DOHH2 (cell line): ENCODE measurements around the gene TTLL8.
A peak's percentile ranks its signal among the peaks of the same experiment; 100 is the strongest.

ENCODE experiments used
- H3F3A ChIP-seq: fragments of 200-600 bp; sonication (generic), shearing (Covaris generic); 2 replicates; pipeline ENCODE4 v1.6.0; 2016; ENCODE audit warnings: antibody characterized with exemption, mild to moderate bottlenecking; ENCODE audit not compliant: control insufficient read depth, insufficient read depth
- H3K27ac ChIP-seq: fragments of 200-600 bp; sonication (generic); 2 replicates; pipeline ENCODE4 v1.5.1; 2014; ENCODE audit warnings: low read depth, mild to moderate bottlenecking, low read length, moderate library complexity
- H3K27me3 ChIP-seq: fragments of 200-600 bp; sonication (generic); 2 replicates; pipeline ENCODE4 v1.6.1; 2014; ENCODE audit warnings: mild to moderate bottlenecking, low read length, mixed read lengths; ENCODE audit not compliant: control insufficient read depth
- H3K36me3 ChIP-seq: fragments of 200-600 bp; sonication (generic); 2 replicates; pipeline ENCODE4 v1.6.1; 2014; ENCODE audit warnings: mild to moderate bottlenecking, low read length, moderate library complexity, mixed read lengths; ENCODE audit not compliant: control insufficient read depth
- H3K4me1 ChIP-seq: fragments of 200-600 bp; sonication (generic); 2 replicates; pipeline ENCODE4 v1.6.1; 2014; ENCODE audit warnings: mild to moderate bottlenecking, low read length, mixed read lengths; ENCODE audit not compliant: control insufficient read depth
- H3K4me2 ChIP-seq: fragments of 200-600 bp; sonication (generic); 2 replicates; pipeline ENCODE4 v1.6.0; 2014; ENCODE audit warnings: mild to moderate bottlenecking, low read length, moderate library complexity
- H3K4me3 ChIP-seq: fragments of 200-600 bp; sonication (generic); 2 replicates; pipeline ENCODE4 v1.5.1; 2014; ENCODE audit warnings: mild to moderate bottlenecking, low read length, mixed read lengths
- H3K79me2 ChIP-seq: fragments of 200-600 bp; sonication (generic); 2 replicates; pipeline ENCODE4 v1.6.1; 2014; ENCODE audit warnings: mild to moderate bottlenecking, low read length, mixed read lengths; ENCODE audit not compliant: control insufficient read depth
- H3K9me2 ChIP-seq: fragments of 200-600 bp; sonication (generic); replicated peaks from 2 replicates; pipeline ENCODE4 v1.6.1; 2014; ENCODE audit warnings: mild to moderate bottlenecking, low read length, mixed read lengths; ENCODE audit not compliant: control insufficient read depth
- H3K9me3 ChIP-seq: fragments of 200-600 bp; sonication (generic); 2 replicates; pipeline ENCODE4 v1.6.1; 2014; ENCODE audit warnings: antibody characterized with exemption, low read length, mixed read lengths; ENCODE audit not compliant: control insufficient read depth, insufficient read depth
- H4K20me1 ChIP-seq: fragments of 200-600 bp; sonication (generic); 2 replicates; pipeline ENCODE4 v1.6.0; 2014; ENCODE audit warnings: low read depth, mild to moderate bottlenecking, antibody characterized with exemption, low read length, moderate library complexity; ENCODE audit not compliant: control insufficient read depth, insufficient read depth
- EZH2phosphoT487 ChIP-seq: fragments of 200-600 bp; sonication (generic); IDR thresholded peaks from 2 replicates; pipeline ENCODE4 v1.6.1; 2017; ENCODE audit warnings: borderline replicate concordance, mild to moderate bottlenecking, antibody characterized with exemption, low read length, moderate library complexity, mixed read lengths
- TF ChIP-seq, protein P1 (sequence below): fragments of 200-600 bp; sonication (generic); IDR thresholded peaks from one replicate; pipeline ENCODE4 v1.5.1; 2014; ENCODE audit warnings: antibody characterized with exemption, mild to moderate bottlenecking, low read depth, low read length; ENCODE audit not compliant: poor library complexity, severe bottlenecking

The TTLL8 gene

DNA sequence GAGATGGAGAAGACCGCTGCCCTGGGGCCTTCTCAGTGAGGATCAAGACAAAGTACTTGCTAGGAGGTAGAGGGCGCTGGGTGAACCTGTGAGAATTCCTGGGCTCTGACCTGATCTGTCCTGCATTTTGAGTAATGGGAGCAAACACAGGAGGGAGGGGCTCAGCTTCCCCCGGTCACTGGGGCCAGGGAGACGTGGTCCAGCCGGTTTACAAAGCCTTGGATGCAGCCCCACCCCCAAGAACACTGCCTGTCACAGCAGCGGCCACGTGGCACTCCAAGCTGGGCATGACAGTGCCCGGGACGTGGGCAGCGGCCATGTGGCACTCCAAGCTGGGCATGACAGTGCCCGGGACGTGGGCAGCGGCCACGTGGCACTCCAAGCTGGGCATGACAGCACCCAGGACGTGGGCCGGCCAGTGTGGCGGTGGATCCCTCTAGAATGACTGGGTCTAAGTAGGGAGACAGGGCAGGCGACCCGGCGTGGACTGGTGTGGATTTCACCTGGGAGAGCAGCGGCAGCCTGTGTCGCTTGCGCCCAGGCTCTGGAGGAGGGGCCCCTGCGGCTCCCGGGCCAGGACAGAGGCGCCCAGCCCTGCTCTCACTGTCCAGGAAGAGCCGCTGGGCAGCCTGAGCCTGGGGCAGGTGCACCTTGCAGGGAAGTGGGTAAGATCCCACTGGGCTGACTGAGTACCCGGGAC is 2.5 kb upstream of the TTLL8 start:
- TF ChIP-seq EZH2phosphoT487 = no peak
- TF ChIP-seq, protein P1, sequence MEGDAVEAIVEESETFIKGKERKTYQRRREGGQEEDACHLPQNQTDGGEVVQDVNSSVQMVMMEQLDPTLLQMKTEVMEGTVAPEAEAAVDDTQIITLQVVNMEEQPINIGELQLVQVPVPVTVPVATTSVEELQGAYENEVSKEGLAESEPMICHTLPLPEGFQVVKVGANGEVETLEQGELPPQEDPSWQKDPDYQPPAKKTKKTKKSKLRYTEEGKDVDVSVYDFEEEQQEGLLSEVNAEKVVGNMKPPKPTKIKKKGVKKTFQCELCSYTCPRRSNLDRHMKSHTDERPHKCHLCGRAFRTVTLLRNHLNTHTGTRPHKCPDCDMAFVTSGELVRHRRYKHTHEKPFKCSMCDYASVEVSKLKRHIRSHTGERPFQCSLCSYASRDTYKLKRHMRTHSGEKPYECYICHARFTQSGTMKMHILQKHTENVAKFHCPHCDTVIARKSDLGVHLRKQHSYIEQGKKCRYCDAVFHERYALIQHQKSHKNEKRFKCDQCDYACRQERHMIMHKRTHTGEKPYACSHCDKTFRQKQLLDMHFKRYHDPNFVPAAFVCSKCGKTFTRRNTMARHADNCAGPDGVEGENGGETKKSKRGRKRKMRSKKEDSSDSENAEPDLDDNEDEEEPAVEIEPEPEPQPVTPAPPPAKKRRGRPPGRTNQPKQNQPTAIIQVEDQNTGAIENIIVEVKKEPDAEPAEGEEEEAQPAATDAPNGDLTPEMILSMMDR = no peak
- no peaks in the 10 kb centered on the region for H3K9me2 ChIP-seq
- no peaks in the 10 kb centered on the region for H3K9me3 ChIP-seq
- H3K4me1 ChIP-seq = peaks cover 46% of the 10 kb centered on the region
- H3K27ac ChIP-seq = no peak overlapping the region
- H3K27me3 ChIP-seq = no peaks in the 10 kb centered on the region
- no peak overlapping the region for H3K4me3 ChIP-seq
- H3F3A ChIP-seq = peaks cover 15% of the 10 kb centered on the region
- H4K20me1 ChIP-seq = no peaks in the 10 kb centered on the region
- H3K79me2 ChIP-seq = no peaks in the 10 kb centered on the region
- no peaks in the 10 kb centered on the region for H3K36me3 ChIP-seq
- no peak overlapping the region for H3K4me2 ChIP-seq

GRCh38 chr22:50059881-50060262 is 1.8 kb upstream of the TTLL8 start:
- peak overlapping the region; percentile 68 for H3K27ac ChIP-seq
- H3F3A ChIP-seq = peaks cover 15% of the 10 kb centered on the region
- peak overlapping the region; percentile 60 for H3K4me3 ChIP-seq
- no peaks in the 10 kb centered on the region for H3K27me3 ChIP-seq
- H3K79me2 ChIP-seq = no peaks in the 10 kb centered on the region
- no peaks in the 10 kb centered on the region for H4K20me1 ChIP-seq
- H3K4me1 ChIP-seq = peaks cover 53% of the 10 kb centered on the region
- H3K9me2 ChIP-seq = no peaks in the 10 kb centered on the region
- no peak for TF ChIP-seq EZH2phosphoT487
- TF ChIP-seq, protein P1 = no peak
- H3K9me3 ChIP-seq = no peaks in the 10 kb centered on the region
- no peaks in the 10 kb centered on the region for H3K36me3 ChIP-seq
- peak overlapping the region; percentile 78 for H3K4me2 ChIP-seq

DNA sequence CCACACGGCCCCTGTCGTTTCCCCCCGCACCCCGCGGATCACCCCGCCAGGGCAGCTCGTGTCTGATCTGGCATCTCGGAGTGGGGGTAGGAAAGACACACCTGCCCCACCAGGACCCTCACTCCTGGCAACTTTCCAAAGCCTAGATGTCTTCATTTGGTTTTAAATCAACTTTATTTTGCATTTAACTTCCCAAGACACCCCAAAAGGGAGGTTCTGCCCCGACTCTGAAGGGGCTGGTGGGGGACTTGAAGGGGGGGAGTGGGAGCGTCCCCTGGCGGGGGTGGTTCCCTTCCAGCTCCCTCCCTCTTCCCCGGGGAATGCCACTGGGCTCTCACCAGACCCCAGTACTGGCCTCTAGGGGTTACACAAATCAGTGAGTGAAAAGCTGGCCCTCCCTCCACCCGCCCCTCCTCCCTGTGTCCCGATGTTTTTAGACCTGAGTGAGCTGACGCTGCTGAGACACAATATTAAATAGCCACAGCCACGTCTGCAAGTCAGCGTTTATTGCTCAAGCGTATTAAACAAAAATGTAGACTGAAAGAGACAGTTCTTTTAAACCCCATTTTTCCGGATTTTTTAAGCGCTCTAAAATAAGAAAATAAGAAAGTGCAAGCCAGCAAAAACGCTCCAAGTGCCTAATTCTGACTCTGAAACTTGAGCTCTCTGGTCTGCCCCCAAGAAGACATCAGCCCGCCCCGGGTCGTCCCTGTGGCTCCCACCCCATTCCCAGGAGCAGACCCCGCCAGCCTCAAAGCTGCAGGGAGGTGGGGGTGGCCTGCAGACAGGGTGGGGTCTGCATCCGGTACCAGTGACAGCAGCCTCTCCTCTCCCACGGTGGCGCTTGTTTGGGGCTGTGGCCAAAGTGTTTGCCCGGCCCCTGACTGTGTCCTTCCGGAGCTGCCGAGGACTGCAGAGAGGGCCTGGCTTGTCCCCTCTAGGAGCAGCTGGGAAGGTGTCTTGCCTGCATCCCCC is 1.1 kb upstream of the TTLL8 start:
- Histone ChIP-seq H3F3A (peaks cover 20% of the 10 kb centered on the region), H3K79me2 (no peaks in the 10 kb centered on the region), H4K20me1 (no peaks in the 10 kb centered on the region), H3K27me3 (no peaks in the 10 kb centered on the region), H3K4me1 (peaks cover 60% of the 10 kb centered on the region), H3K27ac (peak overlapping the region; percentile 68), H3K4me3 (peak overlapping the region; percentile 60), H3K4me2 (peak overlapping the region; percentile 78), H3K9me3 (peaks cover 1% of the 10 kb centered on the region; the same call in 1 of the 2 replicates), H3K36me3 (no peaks in the 10 kb centered on the region), H3K9me2 (no peaks in the 10 kb centered on the region)
- no peak for TF ChIP-seq EZH2phosphoT487
- TF ChIP-seq, protein P1 = peak; percentile 20
